Posterior vena cava (tissue), 2 donors: ENCODE results near the gene ACY1. TPM values are rescaled to one million over a fixed set of nuclear protein-coding genes. Genes with fewer than 3 reads are reported as not detected.

ENCODE experiments used
- DNase-seq: peaks from one replicate; pipeline ENCODE4 v3.0.0-alpha.2; 2020; ENCODE audit warnings: low spot score
- intact Hi-C, 2 donors: fragments of 100-400 bp; cut with DNase I; formaldehyde crosslinking; loops; one replicate each; pipeline versions ENCODE4 v1.14.1 to v1.14.2; 2022 to 2023
- total RNA-seq, 2 donors: library from RNA; stranded (reverse); fragmentation: NEBNext Ultra II Directional; extraction: Animal tissue kit (Norgen Biotek cat#: 25700); gene quantifications; one replicate each; pipeline ENCODE4 v1.2.1, GENCODE V29; 2021
- donor health status: DM: yes; HTN: yes; CAD: no.
- donor health status: DM: yes; HTN: yes; CAD: no.

The ACY1 gene
- total RNA-seq, 2 donors from 2014 or later, result 11.8 to 12.3 TPM

DNA sequence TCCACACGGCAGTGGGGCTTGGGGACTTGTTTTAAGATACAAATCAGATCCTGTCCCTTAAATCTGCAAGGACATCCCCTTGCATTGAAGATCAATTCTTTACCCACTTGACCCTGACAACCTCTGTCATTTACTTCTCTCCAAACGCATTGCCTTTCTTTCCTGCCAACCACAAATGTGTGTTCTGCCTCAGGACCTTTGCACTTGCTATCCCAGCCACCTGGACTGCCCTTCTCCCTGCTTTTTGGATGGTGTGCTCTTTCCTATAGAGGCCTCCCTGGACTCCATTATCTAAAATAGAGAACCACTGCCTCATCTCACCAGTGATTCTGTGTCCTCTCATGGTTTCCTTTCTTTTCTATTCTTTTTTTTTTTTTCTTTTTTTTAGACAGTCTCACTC is 13.8 kb downstream of the ACY1 start:
- intact Hi-C loops, result no loop called here
- DNase-seq, result no peak

DNA sequence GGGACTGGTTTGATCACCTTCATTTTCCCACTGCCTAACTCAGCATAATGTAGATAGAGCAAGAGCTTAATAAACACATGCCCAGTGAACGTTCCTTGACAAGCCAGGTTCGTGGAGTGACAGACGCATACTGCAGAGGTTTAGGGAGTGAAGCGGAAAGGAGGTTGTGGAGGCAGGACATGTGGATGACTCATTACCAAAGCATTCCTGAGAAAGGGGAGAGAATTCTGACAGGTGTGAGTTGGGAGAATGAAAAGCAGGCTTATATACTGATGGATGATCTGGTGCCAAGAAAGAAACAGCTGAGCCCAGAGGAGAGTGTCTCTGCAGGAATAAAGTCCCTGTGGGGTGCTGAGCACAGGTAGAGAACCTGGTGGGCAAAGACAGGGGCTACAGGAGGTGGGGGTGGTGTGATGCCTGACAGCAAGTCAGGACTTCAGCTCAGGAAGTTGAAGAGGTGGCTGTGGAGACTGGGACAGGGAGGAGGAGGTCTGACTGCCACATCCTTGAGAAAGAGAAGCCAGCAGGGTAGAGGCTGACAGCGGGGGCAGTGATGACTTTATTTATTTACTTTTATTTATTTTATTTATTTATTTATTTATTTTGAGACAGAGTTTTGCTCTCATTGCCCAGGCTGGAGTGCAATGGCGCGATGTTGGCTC is 14.7 kb downstream of the ACY1 start:
- DNase-seq, result no peak
- intact Hi-C loops, result no loop called here

DNA sequence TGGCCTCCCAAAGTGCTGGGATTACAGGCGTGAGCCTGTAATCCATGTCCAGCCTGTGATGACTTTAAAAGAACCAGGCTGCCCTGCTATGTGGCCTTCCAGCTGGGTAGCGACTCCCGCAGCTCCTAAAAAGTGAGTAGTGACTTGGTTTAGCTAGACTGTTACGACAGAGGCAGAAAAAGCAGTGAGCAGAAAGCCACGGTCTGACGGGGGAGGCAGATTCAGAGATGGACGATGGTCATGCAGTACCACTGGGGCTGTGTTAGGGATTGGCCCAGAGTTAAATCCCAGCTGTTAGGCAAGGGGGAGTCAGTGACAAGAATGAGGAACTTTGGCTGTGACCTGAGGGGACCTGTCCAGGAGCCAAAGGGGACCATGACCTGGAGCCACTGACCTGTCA is 15.4 kb downstream of the ACY1 start:
- DNase-seq, result no peak
- intact Hi-C loops, result no loop called here

DNA sequence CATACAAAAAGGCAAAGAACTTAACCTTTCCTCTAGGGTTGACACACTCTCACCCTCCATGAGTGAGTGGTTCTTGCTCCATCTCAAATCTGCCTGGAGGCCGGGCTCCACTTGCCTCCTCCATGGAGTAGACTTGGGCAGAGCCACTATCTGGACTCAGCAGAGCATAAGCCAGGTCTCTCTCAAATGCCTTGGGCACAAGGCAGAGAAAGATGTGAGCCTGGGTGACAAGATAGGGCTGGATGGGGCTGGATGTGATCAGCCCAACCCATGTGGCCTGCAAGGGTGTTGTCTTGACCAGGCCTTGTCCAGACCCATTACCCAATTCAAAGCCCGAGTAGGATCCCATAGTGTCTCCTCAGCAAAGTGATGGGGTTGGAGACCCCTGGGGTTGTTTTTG is 16.5 kb downstream of the ACY1 start:
- DNase-seq, result no peak
- intact Hi-C loops, result loop anchor here (2.0 to 10.0 kb wide), 4 partner anchors 52 to 445 kb away; partner anchors contain the start of gene SEMA3G (in 1 of the 2)

DNA sequence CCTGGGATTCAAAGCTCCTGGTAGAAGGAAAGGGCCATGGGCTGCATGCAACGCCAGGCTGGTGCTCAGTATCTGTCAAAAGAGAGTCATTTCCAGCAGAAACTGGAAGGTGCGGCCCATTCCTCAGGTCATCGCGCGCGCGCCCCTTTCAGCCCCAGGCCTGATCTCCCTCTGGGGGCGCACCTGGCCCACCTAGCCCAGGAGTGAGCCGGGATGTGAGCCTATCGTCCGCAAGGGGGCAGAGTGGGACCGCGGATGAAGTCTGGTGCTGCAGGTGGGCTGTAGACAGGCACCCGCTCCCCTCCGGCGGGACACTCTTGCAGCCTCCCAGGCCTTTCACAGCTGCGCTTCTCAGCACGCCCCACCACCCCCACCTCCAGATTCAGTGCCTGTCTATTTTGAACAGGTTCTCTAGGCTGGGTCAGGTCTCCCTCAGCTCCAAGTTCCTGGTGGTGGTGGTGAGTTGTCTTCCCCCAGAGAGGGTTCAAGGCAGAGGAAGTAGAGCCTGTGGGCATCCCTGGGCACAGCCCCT is 18.2 kb downstream of the ACY1 start:
- DNase-seq, result peak; percentile 88

DNA sequence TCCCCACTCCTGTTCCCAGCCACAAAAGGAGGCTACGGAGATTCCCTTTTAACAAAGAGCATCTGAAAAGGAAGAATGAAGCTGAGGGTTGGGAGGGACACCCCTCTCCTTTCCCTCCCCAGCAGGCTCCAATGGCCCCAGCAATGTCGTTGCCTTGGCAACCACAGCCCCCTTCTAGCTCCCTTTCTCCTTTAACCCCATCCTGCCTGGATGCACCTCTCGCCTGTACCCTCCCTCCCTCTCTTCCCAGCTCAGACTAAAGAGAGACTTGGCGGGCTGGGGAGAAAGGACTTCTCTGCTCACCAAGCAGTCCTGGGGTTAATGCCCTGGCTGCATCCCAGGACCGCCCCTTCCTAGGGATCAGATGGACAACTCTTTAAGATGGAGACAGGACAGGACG is 19.4 kb downstream of the ACY1 start:
- no peak for DNase-seq
- intact Hi-C loops, result loop anchor here (2.0 to 10.0 kb wide), 4 partner anchors 50 to 442 kb away; partner anchors contain the start of gene SEMA3G (in 1 of the 2)

More for the DNA sequence above, 18.2 kb downstream of the ACY1 start:
- intact Hi-C loops, result loop anchor here (2.0 to 10.0 kb wide), 4 partner anchors 51 to 443 kb away; partner anchors contain the start of gene SEMA3G (in 1 of the 2)

DNA sequence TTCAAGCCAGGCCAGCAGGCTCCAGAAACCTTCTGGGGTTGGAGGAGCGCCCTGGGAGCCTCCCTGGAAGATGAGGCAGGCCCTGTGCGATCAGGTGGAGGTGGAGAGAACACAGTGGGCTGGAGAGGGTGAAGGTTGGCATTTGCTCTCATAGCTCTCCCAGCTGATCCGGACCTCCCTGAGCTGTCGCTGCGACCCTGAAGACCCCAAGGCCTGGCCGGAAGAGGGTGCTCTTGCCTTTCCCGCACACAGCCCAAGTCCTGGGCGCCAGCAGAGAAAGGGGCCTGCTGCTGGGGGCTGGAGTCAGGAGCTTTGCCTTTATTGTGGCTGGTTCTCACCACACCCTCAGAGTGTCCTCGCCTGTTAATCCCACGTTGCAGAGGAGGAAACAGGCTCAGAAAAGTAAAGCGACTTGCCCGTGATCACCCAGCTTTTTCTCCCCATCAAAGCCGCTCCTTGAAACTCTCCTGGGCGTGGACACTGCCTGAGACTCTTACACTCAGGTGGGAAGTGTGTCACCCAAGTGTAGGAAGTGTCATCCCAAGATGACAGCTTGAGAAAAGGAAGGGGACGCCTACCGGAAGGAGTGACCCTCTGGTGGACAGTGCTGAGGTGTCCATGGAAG is 20.9 kb downstream of the ACY1 start:
- intact Hi-C loops, result loop anchor here (2.0 to 10.0 kb wide), 4 partner anchors 48 to 441 kb away; partner anchors contain the start of gene SEMA3G (in 1 of the 2)
- DNase-seq, result no peak

DNA sequence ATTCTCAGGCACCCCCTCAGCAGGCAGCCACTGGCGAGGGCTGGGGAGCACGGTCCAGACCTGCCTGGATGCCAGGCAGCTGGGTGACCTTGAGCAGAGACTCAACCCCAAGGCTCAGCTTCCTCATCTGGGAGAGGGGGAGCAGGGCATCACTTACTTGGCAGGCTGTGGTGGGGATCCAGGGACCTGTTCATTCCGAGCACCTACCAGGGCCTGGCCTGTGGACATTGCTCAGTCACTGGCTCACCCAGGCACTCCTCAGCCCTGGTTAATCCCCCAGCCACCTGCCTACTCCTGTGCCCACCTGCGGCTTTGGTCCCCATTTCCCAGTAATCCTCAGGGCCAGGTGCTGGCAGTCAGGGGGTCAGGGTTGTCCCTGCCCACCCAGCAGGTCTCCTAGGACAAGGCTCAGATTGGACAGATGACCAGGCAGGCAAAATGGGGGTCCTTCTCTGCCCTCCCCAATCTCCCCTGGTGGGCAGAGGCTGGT is 21.6 kb downstream of the ACY1 start:
- no peak for DNase-seq
- intact Hi-C loops, result loop anchor here (2.0 to 10.0 kb wide), 4 partner anchors 47 to 440 kb away; partner anchors contain the start of gene SEMA3G (in 1 of the 2)

DNA sequence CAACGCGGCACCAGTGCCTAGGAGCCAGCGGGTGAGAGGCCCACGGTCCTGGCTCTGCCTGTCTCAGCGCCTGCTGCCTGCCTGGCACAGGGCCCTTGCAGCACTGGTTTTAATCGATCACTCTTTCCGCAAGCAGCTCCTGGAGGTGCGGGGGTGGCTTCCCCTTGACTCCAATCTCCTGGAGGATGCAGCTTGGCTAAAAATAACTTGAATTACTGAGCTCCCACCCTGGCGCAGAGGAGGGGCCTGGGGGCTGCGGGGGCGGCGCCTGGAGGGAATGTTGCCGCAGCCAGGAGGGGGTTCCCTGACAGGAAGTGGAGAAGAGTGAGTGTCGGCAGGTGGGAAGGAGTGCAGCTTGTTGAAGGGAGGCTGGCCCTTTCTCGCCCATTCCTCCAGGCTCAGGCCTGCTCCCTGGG is 22.2 kb downstream of the ACY1 start:
- no peak for DNase-seq
- intact Hi-C loops, result loop anchor here (2.0 to 10.0 kb wide), 2 partner anchors 47 to 439 kb away; partner anchors contain the start of gene SEMA3G (in 1 of the 2)

DNA sequence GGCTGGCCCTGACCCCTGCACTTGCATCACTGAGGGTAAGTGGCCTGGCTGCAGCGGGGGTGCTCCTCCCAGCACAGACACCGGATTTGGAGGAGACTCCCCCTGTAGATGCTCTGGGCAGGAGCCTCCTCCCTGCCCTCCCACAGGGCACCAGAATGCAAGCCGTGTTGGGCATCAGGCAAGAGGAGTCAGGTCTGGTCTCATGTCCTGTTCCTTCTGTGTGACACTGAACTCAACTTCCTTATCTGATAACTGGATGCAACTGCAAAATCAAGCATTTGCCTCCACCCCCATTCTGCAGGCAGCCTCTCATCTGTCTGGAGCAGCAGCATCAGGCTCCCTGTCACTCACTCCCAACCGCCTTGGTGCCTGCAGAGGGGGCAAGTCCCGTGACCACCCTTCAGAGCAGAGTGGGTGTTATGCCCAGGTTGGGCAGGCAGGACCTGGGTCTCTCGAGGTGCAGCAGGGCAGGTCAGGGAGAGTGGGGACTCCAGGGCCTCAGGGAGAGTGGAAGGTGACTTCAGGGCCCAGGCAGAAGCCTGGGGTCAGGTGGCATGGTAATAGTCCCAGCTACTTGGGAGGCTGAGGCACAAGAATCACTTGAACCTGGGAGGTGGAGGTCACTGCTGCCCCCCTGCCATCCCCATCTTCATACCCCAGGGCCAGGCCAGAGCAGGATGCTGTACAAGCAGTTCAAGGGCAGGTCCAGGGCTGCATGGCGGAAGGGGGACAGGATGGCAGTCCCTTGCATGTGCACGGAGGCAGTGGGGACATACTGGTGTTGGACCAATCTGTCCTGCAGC is 22.9 kb downstream of the ACY1 start:
- no peak for DNase-seq
- intact Hi-C loops, result loop anchor here in 1 of 2 donors (10.0 kb wide), 1 partner anchor 439 kb away; the partner anchor contains the start of gene SEMA3G

DNA sequence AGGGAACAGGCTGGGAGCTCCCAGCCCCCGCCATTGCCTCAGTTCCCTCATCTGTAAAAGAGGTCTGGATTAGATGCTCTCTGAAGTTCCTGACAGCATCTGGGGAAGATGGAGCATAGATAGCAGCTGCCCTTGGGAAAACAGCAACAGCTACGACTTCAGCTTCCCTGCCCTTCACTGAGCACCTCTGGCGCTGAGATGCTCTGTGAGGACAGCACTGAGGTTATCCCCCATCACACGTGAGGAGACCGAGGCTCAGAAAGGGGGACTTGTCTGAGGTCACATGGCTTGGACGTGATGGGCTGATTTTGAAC is 23.4 kb downstream of the ACY1 start:
- intact Hi-C loops, result loop anchor here in 1 of 2 donors (10.0 kb wide), 1 partner anchor 438 kb away; the partner anchor contains the start of gene SEMA3G

DNA sequence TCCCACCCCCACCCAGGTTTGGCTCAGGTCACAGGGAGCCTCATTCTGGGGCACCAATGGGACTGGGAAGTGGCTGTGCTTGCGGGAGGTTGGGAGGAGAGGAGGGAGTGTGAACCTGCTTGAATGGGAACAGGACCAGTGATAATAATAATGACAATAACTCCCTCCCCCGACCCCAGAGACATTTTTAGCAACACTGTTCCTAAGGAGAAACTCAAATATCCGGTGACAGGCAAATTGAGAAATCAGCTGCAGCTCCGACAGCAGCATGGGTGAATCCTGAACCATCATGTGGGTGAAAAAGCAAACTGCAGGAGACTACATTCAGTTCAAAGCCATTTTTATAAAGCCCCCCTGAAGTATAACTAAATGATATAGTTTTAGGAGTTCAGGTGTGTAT is 24.0 kb downstream of the ACY1 start:
- intact Hi-C loops, result loop anchor here in 1 of 2 donors (10.0 kb wide), 1 partner anchor 438 kb away; the partner anchor contains the start of gene SEMA3G
- DNase-seq, result no peak

More for the DNA sequence above, 23.4 kb downstream of the ACY1 start:
- no peak for DNase-seq

DNA sequence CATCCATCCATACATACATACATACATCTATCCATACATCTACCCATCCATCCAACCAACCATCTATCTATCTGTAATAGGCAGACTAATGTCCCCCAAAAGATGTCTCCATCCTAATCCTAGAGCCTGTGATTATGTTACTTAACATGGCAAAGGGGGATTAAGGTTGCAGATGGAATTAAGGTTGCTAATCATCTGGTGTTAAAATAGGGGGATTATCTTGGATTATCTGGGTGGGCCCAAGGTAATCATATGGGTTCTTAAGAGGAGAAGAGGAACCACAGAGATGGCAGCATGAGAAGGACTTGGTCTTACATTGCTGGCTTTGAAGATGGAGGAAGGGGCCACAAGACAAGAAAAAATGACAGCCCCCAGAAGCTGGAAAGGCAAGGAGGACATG is 27.1 kb downstream of the ACY1 start:
- no peak for DNase-seq
- intact Hi-C loops, result no loop called here

DNA sequence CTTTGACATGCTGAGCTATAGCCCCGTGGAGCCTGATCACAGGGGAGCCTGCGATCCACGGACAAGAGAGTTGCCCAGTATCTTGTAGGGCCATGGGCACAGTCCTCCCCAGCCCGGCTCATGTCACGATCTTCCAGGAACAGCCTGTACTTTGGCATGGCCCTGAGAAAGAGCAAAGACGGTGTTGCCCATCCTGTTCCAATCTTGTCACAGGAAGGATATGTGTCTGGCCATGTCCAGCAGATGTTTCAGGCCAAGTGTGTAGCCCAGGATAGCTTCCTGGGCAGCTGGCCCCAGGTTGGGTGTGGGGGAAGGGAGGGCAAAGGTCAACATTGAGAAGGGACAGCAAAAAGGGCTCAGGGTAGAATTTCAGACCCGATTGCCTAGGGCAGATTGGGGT is 29.4 kb downstream of the ACY1 start:
- no peak for DNase-seq
- intact Hi-C loops, result no loop called here

DNA sequence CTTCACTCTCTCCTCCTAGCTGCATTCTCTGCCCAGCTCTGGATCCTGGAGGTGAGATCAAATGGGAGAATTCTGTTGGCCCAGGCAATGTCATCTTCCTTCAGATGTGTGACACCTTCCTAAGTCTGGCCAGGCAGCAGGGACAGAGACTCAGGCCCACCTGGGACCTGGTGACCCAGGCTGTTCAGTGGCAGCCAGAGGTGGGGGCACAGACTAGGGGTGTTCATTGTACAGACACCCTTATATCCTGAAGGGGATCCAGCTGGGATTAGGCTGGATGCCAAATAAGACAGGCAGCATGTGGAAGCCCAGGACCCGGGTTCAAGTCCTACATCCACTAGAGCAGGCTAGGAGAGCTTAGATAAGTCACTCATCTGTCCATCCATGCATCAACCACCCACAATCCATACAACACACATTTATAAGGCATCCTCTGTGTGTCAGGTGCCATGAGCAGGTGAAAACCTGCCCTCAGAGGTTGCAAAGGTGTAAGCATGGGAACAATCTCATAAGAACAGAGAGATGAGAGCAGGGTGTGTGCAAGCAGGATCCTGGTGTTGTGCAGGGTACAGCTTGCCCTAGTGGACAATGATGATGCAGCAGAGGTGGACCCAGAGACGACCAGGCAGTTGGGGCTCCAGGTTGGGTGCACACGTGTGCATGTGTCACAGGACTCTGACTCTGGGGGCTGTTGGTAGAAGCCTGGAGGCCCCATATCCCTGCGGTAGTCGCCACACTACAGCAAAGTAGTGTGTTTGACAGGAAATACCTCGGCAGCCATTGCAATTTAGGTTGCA is 30.7 kb downstream of the ACY1 start:
- no peak for DNase-seq
- intact Hi-C loops, result no loop called here

DNA sequence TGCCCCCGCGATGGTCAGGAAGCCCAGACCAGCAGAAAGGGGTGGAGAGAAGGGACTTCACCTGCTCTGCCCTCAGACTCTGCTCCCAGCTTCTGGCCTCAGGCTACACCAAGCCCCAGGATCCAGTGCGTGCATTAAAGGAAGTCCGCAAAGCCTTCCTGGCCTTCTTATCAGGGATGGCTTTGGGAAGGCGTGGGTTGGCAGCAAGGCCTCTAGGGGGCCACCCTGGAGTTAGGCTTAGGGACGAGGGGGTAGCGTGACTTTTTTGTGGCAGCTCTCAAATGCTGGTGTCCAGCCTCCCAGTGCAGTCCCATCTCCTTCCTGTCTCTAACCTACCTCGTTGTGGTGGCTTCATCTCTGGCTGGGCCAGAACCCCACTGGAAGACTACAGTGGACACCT is 31.3 kb downstream of the ACY1 start:
- intact Hi-C loops, result no loop called here
- DNase-seq, result no peak

DNA sequence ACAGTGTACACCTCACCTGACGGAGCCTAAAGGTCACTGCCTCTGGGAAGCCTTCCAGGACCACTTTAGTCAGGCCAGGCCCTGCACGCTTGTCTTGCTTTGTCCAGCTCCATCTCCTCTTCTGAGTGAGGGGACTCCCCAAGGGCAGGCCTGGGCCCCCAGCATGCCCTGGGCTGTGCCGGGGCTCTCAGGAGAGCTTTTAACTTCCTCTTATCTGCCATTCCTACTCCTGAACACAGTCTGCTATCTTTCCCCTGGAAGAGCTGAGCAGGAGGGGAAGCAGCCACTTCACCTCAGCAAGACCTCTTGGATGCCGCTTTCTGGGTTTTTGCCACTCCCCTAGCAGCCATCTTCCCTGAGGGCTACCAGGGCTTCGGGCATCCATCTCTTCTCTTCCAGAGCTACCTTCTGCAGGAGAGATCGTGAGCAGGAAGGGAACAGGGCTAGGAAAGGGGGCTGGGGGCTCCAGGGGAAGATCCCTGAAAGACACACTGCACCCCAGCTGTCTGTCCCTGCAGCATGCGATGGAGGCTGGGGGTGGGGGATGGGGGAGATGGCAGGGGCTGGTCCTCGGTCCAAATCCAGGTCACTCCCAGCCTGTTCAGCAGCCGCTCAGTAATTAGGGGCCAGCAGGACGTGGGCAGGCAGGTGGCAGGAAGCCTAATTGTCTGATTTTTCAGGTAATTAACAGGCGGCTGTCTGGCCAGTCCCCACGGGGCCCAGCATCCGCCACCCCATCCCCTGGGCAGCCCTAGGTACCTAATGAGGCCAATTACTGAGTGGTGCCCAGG is 32.3 kb downstream of the ACY1 start:
- intact Hi-C loops, result no loop called here

DNA sequence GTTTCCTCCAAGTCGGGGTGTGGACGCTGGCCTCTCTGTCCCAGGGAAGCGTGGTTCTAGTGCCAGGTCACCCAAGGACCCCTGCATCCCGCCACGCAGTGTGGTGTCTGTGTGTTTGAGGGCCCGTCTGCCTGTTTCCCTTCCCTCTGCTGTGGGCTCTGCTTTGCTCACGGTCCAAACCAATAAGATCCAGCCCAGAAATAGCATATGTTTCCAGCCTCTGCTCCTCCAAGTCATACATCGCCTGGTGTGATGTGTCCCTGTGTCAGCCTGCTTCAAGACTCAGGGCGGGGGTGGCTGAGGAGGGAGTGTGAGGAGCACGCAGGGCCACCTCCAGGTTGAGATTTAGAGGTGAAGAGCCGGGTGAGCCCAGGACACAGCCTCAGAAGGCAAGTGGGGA is 34.3 kb downstream of the ACY1 start:
- no peak for DNase-seq
- intact Hi-C loops, result no loop called here

More for the DNA sequence above, 32.3 kb downstream of the ACY1 start:
- DNase-seq, result no peak
